Stimulated activated CD8-positive, alpha-beta memory T cell treated with anti-CD3 and anti-CD28 coated beads, Interleukin-7, amount 100 ng/mL, for 1 hour (primary cell): ENCODE measurements around the gene WASL.
A peak's percentile ranks its signal among the peaks of the same experiment; 100 is the strongest.
"Not testable (repeated sequence)": the region's sequence is repeated elsewhere in the genome, so short reads cannot be mapped to it uniquely, and the experiment has no call there.

ENCODE experiments used
- DNase-seq, 2 donors: peaks; one replicate each; pipeline ENCODE4 v3.0.0-alpha.2; 2020; ENCODE audit warnings: low read depth in 2 of 2

The WASL gene

GRCh38 chr7:123748734-123749536 is at the start of gene WASL:
Gene WASL, minus strand, starts transcription at chr7:123749003. Its CDS starts 269 bp downstream, at chr7:123748734.
- peak; percentile 77 to 81 for DNase-seq

- DNase-seq, result no peak
Observed at GRCh38 chr7:123797673-123798531, 49.1 kb upstream of the WASL start.

- no peak for DNase-seq
Observed at GRCh38 chr7:123796568-123796967, 47.8 kb upstream of the WASL start.

GRCh38 chr7:123795917-123796316 is 47.1 kb upstream of the WASL start:
- no peak for DNase-seq

GRCh38 chr7:123795116-123795515 is 46.3 kb upstream of the WASL start:
- not testable (repeated sequence) for DNase-seq

GRCh38 chr7:123792547-123792946 is 43.7 kb upstream of the WASL start:
- DNase-seq, result no peak

GRCh38 chr7:123791001-123791400 is 42.2 kb upstream of the WASL start:
- DNase-seq, result no peak

- DNase-seq, result no peak
Observed at GRCh38 chr7:123789817-123790216, 41.0 kb upstream of the WASL start.

- no peak for DNase-seq
Observed at GRCh38 chr7:123789206-123789784, 40.5 kb upstream of the WASL start.

GRCh38 chr7:123788584-123788983 is 39.8 kb upstream of the WASL start:
- no peak for DNase-seq

- no peak for DNase-seq
Observed at GRCh38 chr7:123787220-123788007, 38.6 kb upstream of the WASL start.

GRCh38 chr7:123784263-123784662 is 35.5 kb upstream of the WASL start:
- no peak for DNase-seq

- DNase-seq, result no peak
Observed at GRCh38 chr7:123783820-123784219, 35.0 kb upstream of the WASL start.

GRCh38 chr7:123782071-123782798 is 33.4 kb upstream of the WASL start:
- DNase-seq, result no peak

GRCh38 chr7:123780472-123780871 is 31.7 kb upstream of the WASL start:
- not testable (repeated sequence) for DNase-seq

GRCh38 chr7:123774496-123774895 is 25.7 kb upstream of the WASL start:
- no peak for DNase-seq

- DNase-seq, result no peak
Observed at GRCh38 chr7:123773481-123773880, 24.7 kb upstream of the WASL start.

- DNase-seq, result no peak
Observed at GRCh38 chr7:123772652-123773051, 23.8 kb upstream of the WASL start.

GRCh38 chr7:123771846-123772245 is 23.0 kb upstream of the WASL start:
- no peak for DNase-seq

GRCh38 chr7:123771256-123771655 is 22.5 kb upstream of the WASL start:
- DNase-seq, result no peak

GRCh38 chr7:123770378-123770777 is 21.6 kb upstream of the WASL start:
- DNase-seq, result no peak
